Keratinocyte (primary cell): ENCODE data around the gene KIAA0825.

ENCODE experiments used
- EZH2 ChIP-seq: IDR thresholded peaks from one replicate; pipeline ENCODE4 v1.6.1; 2012; ENCODE audit warnings: inconsistent platforms, mild to moderate bottlenecking, low read length, moderate library complexity
- TF ChIP-seq, protein P1 (sequence below), 3 experiments: IDR thresholded peaks in 1 of 3; conservative IDR thresholded peaks in 1 of 3; optimal IDR thresholded peaks in 1 of 3; 2 replicates in 2 of 3; 3 replicates in 1 of 3; pipeline versions ENCODE3 to v1.5.1; 2011; ENCODE audit warnings: low read length in 3 of 3, mild to moderate bottlenecking in 3 of 3, moderate library complexity in 2 of 3, control low read depth in 1 of 3, inconsistent platforms in 1 of 3; ENCODE audit not compliant: insufficient read depth in 2 of 3; ENCODE audit errors: extremely low read depth in 1 of 3

DNA sequence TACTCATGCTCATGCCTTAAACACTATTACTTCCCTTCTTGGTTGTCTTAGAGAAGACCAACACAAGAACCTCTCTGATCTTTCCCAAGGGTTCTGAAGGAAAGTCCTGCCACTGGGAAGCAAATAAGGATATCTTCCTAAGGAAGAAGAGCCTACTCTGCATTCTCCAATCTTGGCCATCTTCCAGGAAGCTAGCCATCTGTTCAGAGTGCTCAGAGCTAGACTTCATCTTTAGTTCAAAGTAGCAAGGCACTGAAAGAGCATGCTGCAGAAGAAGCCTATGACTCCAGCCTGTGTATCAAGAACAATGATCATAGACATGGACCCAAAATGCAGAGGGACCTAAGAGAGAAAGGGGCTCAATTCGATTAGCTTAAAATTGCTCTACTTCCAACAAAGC is 114.7 kb downstream of the KIAA0825 start:
- TF ChIP-seq, protein P1, sequence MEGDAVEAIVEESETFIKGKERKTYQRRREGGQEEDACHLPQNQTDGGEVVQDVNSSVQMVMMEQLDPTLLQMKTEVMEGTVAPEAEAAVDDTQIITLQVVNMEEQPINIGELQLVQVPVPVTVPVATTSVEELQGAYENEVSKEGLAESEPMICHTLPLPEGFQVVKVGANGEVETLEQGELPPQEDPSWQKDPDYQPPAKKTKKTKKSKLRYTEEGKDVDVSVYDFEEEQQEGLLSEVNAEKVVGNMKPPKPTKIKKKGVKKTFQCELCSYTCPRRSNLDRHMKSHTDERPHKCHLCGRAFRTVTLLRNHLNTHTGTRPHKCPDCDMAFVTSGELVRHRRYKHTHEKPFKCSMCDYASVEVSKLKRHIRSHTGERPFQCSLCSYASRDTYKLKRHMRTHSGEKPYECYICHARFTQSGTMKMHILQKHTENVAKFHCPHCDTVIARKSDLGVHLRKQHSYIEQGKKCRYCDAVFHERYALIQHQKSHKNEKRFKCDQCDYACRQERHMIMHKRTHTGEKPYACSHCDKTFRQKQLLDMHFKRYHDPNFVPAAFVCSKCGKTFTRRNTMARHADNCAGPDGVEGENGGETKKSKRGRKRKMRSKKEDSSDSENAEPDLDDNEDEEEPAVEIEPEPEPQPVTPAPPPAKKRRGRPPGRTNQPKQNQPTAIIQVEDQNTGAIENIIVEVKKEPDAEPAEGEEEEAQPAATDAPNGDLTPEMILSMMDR (optimal IDR thresholded peaks at IDR 0.05 in 1 of 3, IDR thresholded peaks at IDR 0.05 in 1 of 3, conservative IDR thresholded peaks at IDR 0.05 in 1 of 3; ENCODE audit: extremely low read depth in 1 of 3, insufficient read depth in 2 of 3, low read length in 3 of 3): no peak
- TF ChIP-seq EZH2: no peak
